Hepatocyte (in vitro differentiated cells): ENCODE data around the gene DLEC1. TPM values are rescaled to one million over a fixed set of nuclear protein-coding genes. Genes with fewer than 3 reads are reported as not detected.
"Not testable (repeated sequence)": the region's sequence is repeated elsewhere in the genome, so short reads cannot be mapped to it uniquely, and the experiment has no call there.

ENCODE experiments used
- DNase-seq: peaks from one replicate; pipeline ENCODE4 v3.0.0-alpha.2; 2016; ENCODE audit warnings: low spot score
- H2AFZ ChIP-seq: fragments of 200-600 bp; sonication (generic); 2 replicates; pipeline ENCODE4 v1.6.0; 2016; ENCODE audit warnings: antibody characterized with exemption, mild to moderate bottlenecking
- H3K27ac ChIP-seq: fragments of 200-600 bp; sonication (generic); 2 replicates; pipeline ENCODE4 v1.5.1; 2016; ENCODE audit warnings: mild to moderate bottlenecking
- H3K27me3 ChIP-seq: fragments of 200-600 bp; sonication (generic); 2 replicates; pipeline ENCODE4 v1.6.1; 2016
- H3K36me3 ChIP-seq: fragments of 200-600 bp; sonication (generic); replicated peaks from 2 replicates; pipeline ENCODE4 v1.5.1; 2016; ENCODE audit warnings: low read depth; ENCODE audit not compliant: insufficient read depth
- H3K4me1 ChIP-seq: fragments of 200-600 bp; sonication (generic); 2 replicates; pipeline ENCODE4 v1.5.1; 2016; ENCODE audit warnings: mild to moderate bottlenecking, moderate library complexity; ENCODE audit not compliant: insufficient read depth
- H3K4me2 ChIP-seq: fragments of 200-600 bp; sonication (generic); 2 replicates; pipeline ENCODE4 v1.6.0; 2016
- H3K4me3 ChIP-seq: fragments of 200-600 bp; sonication (generic); 2 replicates; pipeline ENCODE4 v1.5.1; 2016; ENCODE audit warnings: mild to moderate bottlenecking
- H3K79me2 ChIP-seq: fragments of 200-600 bp; sonication (generic); 2 replicates; pipeline ENCODE4 v1.6.0; 2017; ENCODE audit warnings: mild to moderate bottlenecking
- H3K9me2 ChIP-seq: fragments of 200-600 bp; sonication (generic); replicated peaks from 2 replicates; pipeline ENCODE4 v1.6.0; 2017; ENCODE audit warnings: mild to moderate bottlenecking; ENCODE audit not compliant: insufficient read depth
- H3K9me3 ChIP-seq: fragments of 200-600 bp; sonication (generic); 2 replicates; pipeline ENCODE4 v1.5.1; 2016; ENCODE audit warnings: low read depth, mild to moderate bottlenecking
- H4K20me1 ChIP-seq: fragments of 200-600 bp; sonication (generic); 2 replicates; pipeline ENCODE4 v1.6.0; 2016; ENCODE audit warnings: mild to moderate bottlenecking; ENCODE audit not compliant: insufficient read depth, poor library complexity, severe bottlenecking
- CTCF ChIP-seq: fragments of 200-600 bp; sonication (generic); IDR thresholded peaks from 2 replicates; pipeline ENCODE4 v1.5.1; 2016; ENCODE audit warnings: antibody characterized with exemption, mild to moderate bottlenecking; ENCODE audit not compliant: poor library complexity
- EZH2 ChIP-seq: fragments of 200-600 bp; sonication (generic); IDR thresholded peaks from 2 replicates; pipeline ENCODE4 v1.6.1; 2016; ENCODE audit warnings: antibody characterized with exemption, mild to moderate bottlenecking, borderline replicate concordance
- EZH2phosphoT487 ChIP-seq: fragments of 200-600 bp; sonication (generic); IDR thresholded peaks from one replicate; pipeline ENCODE4 v1.6.1; 2018; ENCODE audit warnings: antibody characterized with exemption, mild to moderate bottlenecking, low read depth, moderate library complexity; ENCODE audit not compliant: unreplicated experiment, severe bottlenecking
- WGBS: methylation state at CpG from one replicate; pipeline ENCODE4 v1.1.6; 2016; ENCODE audit warnings: low lambda C conversion rate; ENCODE audit errors: missing lambda C conversion rate; 5-methylcytosine and 5-hydroxymethylcytosine counted together
- polyA plus RNA-seq: library from polyadenylated mRNA; unstranded; fragments of >200 nt; fragmentation: Nextera tagmentation; extraction: Ambion mirVana; gene quantifications from 2 replicates; pipeline ENCODE4 v1.2.1, GENCODE V29; 2016
- total RNA-seq: library from RNA; depleted of rRNA; stranded (reverse); fragments of >200 nt; gene quantifications from 2 replicates; pipeline ENCODE4 v1.2.3, GENCODE V29; 2014

The DLEC1 gene
- total and polyA plus RNA-seq, 2 experiments from 2014 or later: 0.23 to 1.5 TPM

- H3K27ac ChIP-seq: no peak overlapping the region
- 94% methylated on average over 2 of the region's 2 CpGs for WGBS
- TF ChIP-seq EZH2phosphoT487 (no peak), CTCF (no peak), EZH2 (no peak)
- no peak overlapping the region for H2AFZ ChIP-seq
- no peaks in the 10 kb centered on the region for H4K20me1 ChIP-seq
- H3K79me2 ChIP-seq: no peaks in the 10 kb centered on the region
- H3K27me3 ChIP-seq: no peaks in the 10 kb centered on the region
- H3K9me3 ChIP-seq: no peaks in the 10 kb centered on the region
- H3K9me2 ChIP-seq: no peaks in the 10 kb centered on the region
- H3K4me1 ChIP-seq: peaks cover 5% of the 10 kb centered on the region
- no peak for DNase-seq
- no peak overlapping the region for H3K4me3 ChIP-seq
- no peak overlapping the region for H3K4me2 ChIP-seq
- no peaks in the 10 kb centered on the region for H3K36me3 ChIP-seq
Measured at GRCh38 chr3:38059148-38059547, 20.1 kb downstream of the DLEC1 start.

- no peaks in the 10 kb centered on the region for H3K27me3 ChIP-seq
- H3K4me3 ChIP-seq: no peak overlapping the region
- DNase-seq: no peak
- no peaks in the 10 kb centered on the region for H4K20me1 ChIP-seq
- no peaks in the 10 kb centered on the region for H3K36me3 ChIP-seq
- WGBS: 88% methylated on average over 7 of the region's 7 CpGs
- H3K79me2 ChIP-seq: no peaks in the 10 kb centered on the region
- H3K27ac ChIP-seq: no peak overlapping the region
- no peak overlapping the region for H3K4me2 ChIP-seq
- H2AFZ ChIP-seq: no peak overlapping the region
- H3K9me3 ChIP-seq: no peaks in the 10 kb centered on the region
- H3K4me1 ChIP-seq: peaks cover 4% of the 10 kb centered on the region
- TF ChIP-seq EZH2phosphoT487 (no peak), EZH2 (no peak), CTCF (no peak)
- H3K9me2 ChIP-seq: no peaks in the 10 kb centered on the region
Measured at GRCh38 chr3:38059591-38059990, 20.6 kb downstream of the DLEC1 start.

GRCh38 chr3:38062809-38063208 is 23.8 kb downstream of the DLEC1 start:
- Histone ChIP-seq H3K9me2 (no peaks in the 10 kb centered on the region), H3K79me2 (no peaks in the 10 kb centered on the region), H3K4me3 (no peak overlapping the region), H2AFZ (no peak overlapping the region), H3K27ac (no peak overlapping the region), H3K9me3 (no peaks in the 10 kb centered on the region), H3K4me1 (no peaks in the 10 kb centered on the region), H3K36me3 (no peaks in the 10 kb centered on the region), H3K4me2 (no peak overlapping the region), H3K27me3 (no peaks in the 10 kb centered on the region), H4K20me1 (no peaks in the 10 kb centered on the region)
- TF ChIP-seq EZH2phosphoT487 (no peak), CTCF (no peak), EZH2 (no peak)
- 86% methylated on average over 2 of the region's 2 CpGs for WGBS
- no peak for DNase-seq

GRCh38 chr3:38064453-38064852 is 25.4 kb downstream of the DLEC1 start:
- DNase-seq, H3K27me3 ChIP-seq, H2AFZ ChIP-seq, H3K9me2 ChIP-seq, H3K27ac ChIP-seq, H3K4me1 ChIP-seq, H4K20me1 ChIP-seq, H3K36me3 ChIP-seq, H3K79me2 ChIP-seq, H3K9me3 ChIP-seq, H3K4me3 ChIP-seq, H3K4me2 ChIP-seq: not testable (repeated sequence)
- over 99% methylated on average over 11 of the region's 32 CpGs for WGBS
